NCI-H2227 treated with DMSO at 0.1 percent for 48 hours (cell line): ENCODE data around the gene TAOK2.
"Not testable (repeated sequence)": the region's sequence is repeated elsewhere in the genome, so short reads cannot be mapped to it uniquely, and the experiment has no call there.

Source experiments
- DNase-seq: peaks from one replicate; lab custom pipeline; 2025; lab: John Stamatoyannopoulos, UW

TAOK2 gene

GRCh38 chr16:30023586-30023985 is 49.9 kb downstream of the TAOK2 start:
- DNase-seq: no peak

GRCh38 chr16:30024451-30024850 is 50.8 kb downstream of the TAOK2 start:
- DNase-seq: no peak

GRCh38 chr16:30025156-30025555 is 51.5 kb downstream of the TAOK2 start:
- DNase-seq: no peak

GRCh38 chr16:30025574-30025973 is 51.9 kb downstream of the TAOK2 start:
- DNase-seq: no peak

- no peak for DNase-seq
Observed at GRCh38 chr16:30026449-30026848, 52.8 kb downstream of the TAOK2 start.

GRCh38 chr16:30027588-30028437 is 54.1 kb downstream of the TAOK2 start:
- DNase-seq: no peak

GRCh38 chr16:30028438-30029076 is 54.9 kb downstream of the TAOK2 start:
- DNase-seq: no peak

GRCh38 chr16:30030011-30030685 is 56.5 kb downstream of the TAOK2 start:
- no peak for DNase-seq

- peak; percentile 49 for DNase-seq
Observed at GRCh38 chr16:30030841-30031413, 57.3 kb downstream of the TAOK2 start, which contains the start of gene TLCD3B. TSS of gene TLCD3B (minus strand) at chr16:30031271. CDS start at chr16:30030527, 744 bp downstream.

- no peak for DNase-seq
Observed at GRCh38 chr16:30031477-30031918, 57.8 kb downstream of the TAOK2 start.

- DNase-seq: peak; percentile 85
Observed at GRCh38 chr16:30032083-30032819, 58.6 kb downstream of the TAOK2 start.

- no peak for DNase-seq
Observed at GRCh38 chr16:30033270-30033669, 59.6 kb downstream of the TAOK2 start.

- no peak for DNase-seq
Observed at GRCh38 chr16:30040221-30040620, 66.6 kb downstream of the TAOK2 start.

GRCh38 chr16:30040690-30041089 is 67.0 kb downstream of the TAOK2 start:
- not testable (repeated sequence) for DNase-seq

GRCh38 chr16:30041841-30042240 is 68.2 kb downstream of the TAOK2 start:
- no peak for DNase-seq
